Left lung (tissue), 10 donors: ENCODE results near the gene SELENOK. TPM values are rescaled to one million over a fixed set of nuclear protein-coding genes. Genes with fewer than 3 reads are reported as not detected.

Experiments used
- ATAC-seq: fragments of 200-7000 bp; cut with Tn5 transposase; one replicate; pipeline ENCODE4 v1.9.1; 2020; ENCODE audit warnings: moderate library complexity
- DNase-seq, 4 donors: peaks; one replicate each; pipeline ENCODE4 v3.0.0-alpha.2; 2013 to 2020
- H3K27ac ChIP-seq, 2 donors: fragments of 200-600 bp; sonication (generic) in 1 of 2; one replicate each; pipeline versions ENCODE4 v1.5.0 to v1.8.0; 2020 to 2021
- H3K27me3 ChIP-seq, 2 donors: fragments of 200-600 bp; sonication (generic) in 1 of 2; one replicate each; pipeline versions ENCODE4 v1.5.0 to v1.8.0; 2020 to 2021
- H3K36me3 ChIP-seq, 2 donors: fragments of 200-600 bp; sonication (generic) in 1 of 2; one replicate each; pipeline versions ENCODE4 v1.5.0 to v1.8.0; 2020 to 2021
- H3K4me1 ChIP-seq, 2 donors: fragments of 200-600 bp; one replicate each; pipeline ENCODE4 v1.8.0; 2021
- H3K4me3 ChIP-seq, 2 donors: fragments of 200-600 bp; sonication (generic) in 1 of 2; one replicate each; pipeline versions ENCODE4 v1.5.0 to v1.8.0; 2020 to 2021; ENCODE audit warnings: mild to moderate bottlenecking in 1 of 2
- H3K9me3 ChIP-seq, 2 donors: fragments of 200-600 bp; sonication (generic) in 1 of 2; one replicate each; pipeline versions ENCODE4 v1.5.0 to v1.8.0; 2020 to 2021
- intact Hi-C, 2 donors: fragments of 100-400 bp; cut with DNase I; formaldehyde crosslinking; loops; one replicate each; pipeline versions ENCODE4 v1.11.2 to v1.14.2; 2022
- polyA plus RNA-seq, 6 donors: library from polyadenylated mRNA; unstranded; fragments of 120-200 nt; gene quantifications; one replicate each; pipeline ENCODE4 v1.2.1, GENCODE V29; 2013; ENCODE audit not compliant: insufficient read length in 6 of 6
- total RNA-seq, 2 donors: library from RNA; stranded (reverse); fragmentation: NEBNext Ultra II Directional; extraction: Animal tissue kit (Norgen Biotek cat#: 25700); gene quantifications; one replicate each; pipeline ENCODE4 v1.2.1, GENCODE V29; 2021
- TF ChIP-seq, protein P1 (sequence below), 2 donors: fragments of 200-600 bp; sonication (generic) in 1 of 2; IDR thresholded peaks; one replicate each; pipeline versions ENCODE4 v1.5.0 to v1.8.0; 2021; ENCODE audit warnings: antibody characterized with exemption in 2 of 2
- donor health status: DM: no; HTN: yes; CAD: no.
- donor health status: DM: no; HTN: no; CAD: no.

SELENOK gene
- total and polyA plus RNA-seq, 8 donors, result 34.7 to 59.7 (median 58.2) TPM

DNA sequence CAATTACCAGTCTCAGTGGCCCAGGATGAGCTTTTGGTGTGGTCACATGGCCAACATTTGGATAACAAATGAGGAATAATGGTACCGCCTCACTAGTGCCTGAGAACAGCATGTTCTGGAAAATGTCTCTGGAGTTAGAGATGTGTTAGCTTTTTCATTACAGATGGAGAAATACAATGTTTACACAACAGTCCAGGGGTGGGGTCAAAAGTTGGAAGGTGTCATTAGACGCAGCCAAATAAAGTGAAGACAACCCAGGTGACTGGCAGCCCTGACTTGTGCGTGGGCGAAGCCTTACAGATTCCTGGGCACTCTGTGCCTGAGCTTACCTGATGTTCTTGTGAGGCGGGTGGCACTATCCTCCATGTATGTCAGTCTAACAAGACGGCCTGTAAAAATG, 32.5 kb downstream of the SELENOK start:
- H3K4me1 ChIP-seq, result no peaks in the 10 kb centered on the region
- H3K36me3 ChIP-seq, result peaks cover 0 to 54% of the 10 kb centered on the region in 2 donors
- no peak overlapping the region for H3K4me3 ChIP-seq
- TF ChIP-seq, protein P1, sequence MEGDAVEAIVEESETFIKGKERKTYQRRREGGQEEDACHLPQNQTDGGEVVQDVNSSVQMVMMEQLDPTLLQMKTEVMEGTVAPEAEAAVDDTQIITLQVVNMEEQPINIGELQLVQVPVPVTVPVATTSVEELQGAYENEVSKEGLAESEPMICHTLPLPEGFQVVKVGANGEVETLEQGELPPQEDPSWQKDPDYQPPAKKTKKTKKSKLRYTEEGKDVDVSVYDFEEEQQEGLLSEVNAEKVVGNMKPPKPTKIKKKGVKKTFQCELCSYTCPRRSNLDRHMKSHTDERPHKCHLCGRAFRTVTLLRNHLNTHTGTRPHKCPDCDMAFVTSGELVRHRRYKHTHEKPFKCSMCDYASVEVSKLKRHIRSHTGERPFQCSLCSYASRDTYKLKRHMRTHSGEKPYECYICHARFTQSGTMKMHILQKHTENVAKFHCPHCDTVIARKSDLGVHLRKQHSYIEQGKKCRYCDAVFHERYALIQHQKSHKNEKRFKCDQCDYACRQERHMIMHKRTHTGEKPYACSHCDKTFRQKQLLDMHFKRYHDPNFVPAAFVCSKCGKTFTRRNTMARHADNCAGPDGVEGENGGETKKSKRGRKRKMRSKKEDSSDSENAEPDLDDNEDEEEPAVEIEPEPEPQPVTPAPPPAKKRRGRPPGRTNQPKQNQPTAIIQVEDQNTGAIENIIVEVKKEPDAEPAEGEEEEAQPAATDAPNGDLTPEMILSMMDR (IDR thresholded peaks at IDR 0.05), result no peak
- no peaks in the 10 kb centered on the region for H3K9me3 ChIP-seq
- H3K27me3 ChIP-seq, result no peaks in the 10 kb centered on the region
- intact Hi-C loops, result no loop called here
- no peak overlapping the region for H3K27ac ChIP-seq
- DNase-seq, result no peak
- ATAC-seq, result no peak

GRCh38 chr3:53858096-53858741, 33.4 kb downstream of the SELENOK start:
- ATAC-seq, result no peak
- Histone ChIP-seq H3K9me3 (no peaks in the 10 kb centered on the region), H3K4me1 (no peaks in the 10 kb centered on the region), H3K27me3 (no peaks in the 10 kb centered on the region), H3K4me3 (no peak overlapping the region), H3K36me3 (peaks cover 0 to 45% of the 10 kb centered on the region in 2 donors), H3K27ac (no peak overlapping the region)
- TF ChIP-seq, protein P1 (IDR thresholded peaks at IDR 0.05), result no peak
- intact Hi-C loops, result no loop called here
- DNase-seq, result no peak

DNA sequence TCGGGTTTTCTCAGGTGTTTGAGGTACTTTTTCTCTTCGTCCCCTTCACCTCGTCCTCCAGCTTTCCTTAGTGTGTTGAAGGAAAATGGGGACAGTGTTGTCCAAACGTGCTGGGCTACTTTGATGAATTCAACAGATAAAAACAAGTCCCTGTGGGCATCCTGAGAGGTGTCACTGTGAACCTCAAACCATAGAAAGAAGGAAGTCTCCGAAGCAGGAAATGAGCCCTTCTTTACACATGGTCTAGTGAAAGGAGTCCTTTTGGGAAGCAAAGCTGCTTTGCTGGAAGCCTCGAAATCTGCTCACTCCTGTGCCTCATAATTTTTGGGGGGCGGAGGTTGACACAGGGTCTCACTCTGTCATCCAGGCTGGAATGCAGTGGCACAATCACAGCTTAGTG, 34.7 kb downstream of the SELENOK start:
- Histone ChIP-seq H3K4me3 (no peak overlapping the region), H3K9me3 (no peaks in the 10 kb centered on the region), H3K27ac (no peak overlapping the region), H3K36me3 (peaks cover 0 to 32% of the 10 kb centered on the region in 2 donors), H3K4me1 (no peaks in the 10 kb centered on the region), H3K27me3 (no peaks in the 10 kb centered on the region)
- intact Hi-C loops, result no loop called here
- DNase-seq (no peak), ATAC-seq (no peak)
- TF ChIP-seq, protein P1 (IDR thresholded peaks at IDR 0.05), result no peak

DNA sequence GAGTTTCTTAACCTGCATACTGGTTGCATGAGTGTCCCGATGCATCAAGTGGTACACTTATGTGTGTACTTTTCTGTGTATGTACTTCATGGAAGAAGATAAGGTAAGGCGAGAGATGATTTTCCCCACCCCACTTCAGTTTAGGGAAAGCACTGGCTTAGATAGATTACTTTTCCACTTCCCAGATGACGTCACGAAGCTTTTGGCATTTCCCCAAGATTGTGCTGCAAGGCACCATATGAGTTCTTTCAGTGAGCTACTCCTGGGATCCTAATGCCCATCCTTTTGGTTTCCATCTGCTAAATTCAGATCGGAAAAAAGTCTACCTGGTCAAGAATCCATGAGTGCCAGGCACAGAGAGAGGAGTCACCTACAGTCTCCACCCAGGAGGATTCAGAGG, 40.8 kb downstream of the SELENOK start:
- H3K27me3 ChIP-seq, result peaks cover 0 to 29% of the 10 kb centered on the region in 2 donors
- H3K27ac ChIP-seq, result no peak overlapping the region
- TF ChIP-seq, protein P1 (IDR thresholded peaks at IDR 0.05), result no peak
- H3K4me3 ChIP-seq, result no peak overlapping the region
- ATAC-seq (no peak), DNase-seq (peak in 2 of 4 donors; percentile 34 to 68)
- H3K4me1 ChIP-seq, result peaks cover 0 to 8% of the 10 kb centered on the region in 2 donors
- H3K9me3 ChIP-seq, result no peaks in the 10 kb centered on the region
- H3K36me3 ChIP-seq, result no peaks in the 10 kb centered on the region
- intact Hi-C loops, result no loop called here

DNA sequence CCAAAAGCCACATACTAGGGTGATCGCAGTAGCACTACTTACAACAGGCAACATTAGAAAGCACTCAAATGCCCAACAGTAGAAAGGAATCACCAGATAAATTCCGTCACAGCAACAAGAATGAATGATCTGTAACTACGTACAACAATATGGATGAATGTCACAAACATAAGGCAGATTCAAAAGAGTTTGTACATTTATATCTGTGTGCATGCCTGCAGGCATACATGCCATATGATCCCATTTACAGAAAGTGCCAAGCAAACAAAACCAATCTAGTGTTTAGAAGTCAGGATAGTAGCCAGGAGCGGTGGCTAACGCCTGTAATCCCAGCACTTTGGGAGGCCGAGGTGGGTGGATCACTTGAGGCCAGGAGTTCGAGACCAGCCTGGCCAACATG, 41.7 kb downstream of the SELENOK start:
- H3K36me3 ChIP-seq, result no peaks in the 10 kb centered on the region

More for the DNA sequence above, 41.7 kb downstream of the SELENOK start:
- no peak for DNase-seq
- no peak for ATAC-seq
- H3K9me3 ChIP-seq, result no peaks in the 10 kb centered on the region
- intact Hi-C loops, result no loop called here
- no peak overlapping the region for H3K4me3 ChIP-seq
- peaks cover 0 to 17% of the 10 kb centered on the region in 2 donors for H3K4me1 ChIP-seq
- H3K27me3 ChIP-seq, result peaks cover 0 to 39% of the 10 kb centered on the region in 2 donors
- TF ChIP-seq, protein P1 (IDR thresholded peaks at IDR 0.05), result no peak
- no peak overlapping the region for H3K27ac ChIP-seq
